HG03066 (cell line): ENCODE measurements around the gene TBCK.
"Not testable (repeated sequence)": the region's sequence is repeated elsewhere in the genome, so short reads cannot be mapped to it uniquely, and the experiment has no call there.

Experiments used
- ATAC-seq: cut with Tn5 transposase; IDR thresholded peaks from one replicate; pipeline ENCODE4 v1.9.1; 2021; ENCODE audit warnings: low read depth; ENCODE audit not compliant: unreplicated experiment

TBCK gene

DNA sequence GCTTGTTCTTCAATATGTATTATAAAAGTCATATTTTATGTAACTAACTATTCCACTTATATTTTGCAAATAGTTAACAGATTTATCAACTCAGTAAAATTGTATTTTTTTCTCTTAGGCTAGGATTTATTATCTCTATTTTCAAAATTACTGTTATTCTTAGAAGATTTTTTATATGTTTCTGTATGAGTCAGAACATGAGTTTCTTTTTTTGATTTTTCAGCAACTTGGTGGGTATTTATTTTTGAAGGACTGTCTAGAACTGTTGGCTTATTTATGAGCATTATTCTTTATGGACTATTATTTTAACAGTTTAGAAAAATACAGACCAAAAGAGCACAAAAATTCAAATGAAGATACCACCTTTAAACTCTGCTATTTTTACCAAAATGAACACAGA, 7.1 kb upstream of the TBCK start:
- ATAC-seq: no peak

GRCh38 chr4:106321814-106322213, 5.8 kb upstream of the TBCK start:
- ATAC-seq: not testable (repeated sequence)

- ATAC-seq: not testable (repeated sequence)
These were observed 5.2 kb upstream of the TBCK start for GRCh38 chr4:106321168-106321567.

DNA sequence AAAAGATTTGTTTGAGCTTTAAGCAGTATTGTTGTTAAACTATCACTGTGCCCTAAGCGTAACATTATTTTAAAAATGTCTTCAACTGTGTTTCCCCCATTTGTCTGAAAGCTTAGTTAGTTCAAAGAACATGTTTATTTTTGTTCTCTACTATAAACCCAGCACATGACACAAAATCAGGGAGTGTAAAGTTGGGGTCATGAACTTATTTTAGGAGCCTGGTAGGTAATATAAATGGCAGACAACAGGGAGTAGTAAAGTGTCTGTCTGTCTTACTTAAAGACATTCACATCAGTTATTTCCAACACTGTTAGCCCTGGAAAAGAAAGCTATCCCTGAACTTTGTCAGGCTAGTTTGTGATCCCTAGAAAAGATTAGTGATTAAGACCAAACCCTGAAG, 4.2 kb upstream of the TBCK start:
- no peak for ATAC-seq

- no peak for ATAC-seq
These were observed 2.5 kb upstream of the TBCK start for GRCh38 chr4:106318511-106318910.

- no peak for ATAC-seq
These were observed 1.8 kb upstream of the TBCK start for GRCh38 chr4:106317815-106318214.

- peak; percentile 5 for ATAC-seq
These were observed 882 bp upstream of the TBCK start for GRCh38 chr4:106316773-106317409.

DNA sequence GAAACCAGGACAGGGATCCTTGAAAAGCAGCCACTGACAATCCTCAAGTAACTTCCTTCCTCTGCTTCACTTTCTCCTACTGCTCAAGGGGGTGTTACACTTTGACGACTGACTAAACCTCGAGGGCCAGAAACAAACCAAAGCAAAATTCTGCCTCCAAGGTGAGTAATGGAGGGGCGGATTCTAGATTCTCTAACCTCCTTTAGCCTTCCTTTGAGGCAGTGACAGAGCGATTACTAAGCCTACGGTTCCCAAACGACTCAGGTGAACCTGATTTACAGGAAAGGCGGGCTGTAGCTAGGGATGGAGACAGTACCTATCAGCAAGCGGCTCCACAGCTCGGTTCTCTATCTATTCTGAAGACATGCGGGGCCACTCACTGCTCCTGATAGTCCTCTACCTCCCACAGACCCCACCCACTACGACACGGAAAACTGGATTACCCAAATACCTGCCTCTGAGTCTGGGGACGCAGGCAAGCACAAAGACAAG, 487 bp downstream of the TBCK start:
- peak; percentile 24 for ATAC-seq

- ATAC-seq: no peak
These were observed 1.0 kb downstream of the TBCK start for GRCh38 chr4:106314960-106315359.

DNA sequence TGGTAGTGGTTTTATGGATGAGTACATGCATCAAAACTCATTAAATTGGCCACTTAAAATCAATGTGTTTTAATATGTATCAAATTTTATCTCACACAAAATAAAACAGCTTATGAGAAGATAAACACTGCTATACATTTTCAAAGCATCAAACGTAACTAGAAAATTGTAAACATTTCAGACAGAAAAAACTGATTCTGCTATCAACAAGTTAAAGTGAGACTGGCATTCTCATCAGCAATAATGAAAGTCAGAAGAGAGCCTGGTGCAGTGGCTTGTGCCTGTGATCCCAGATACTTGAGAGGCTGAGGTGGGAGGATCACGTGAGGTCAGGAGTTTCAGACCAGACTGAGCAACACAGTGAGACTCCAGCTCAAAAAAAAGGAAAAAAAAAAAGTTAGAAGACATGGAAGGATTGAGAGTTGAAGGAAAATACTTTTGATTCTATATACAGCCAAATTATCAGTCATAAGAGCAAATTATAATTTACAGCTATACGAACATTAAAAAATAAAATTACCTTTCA, 2.9 kb downstream of the TBCK start:
- no peak for ATAC-seq

DNA sequence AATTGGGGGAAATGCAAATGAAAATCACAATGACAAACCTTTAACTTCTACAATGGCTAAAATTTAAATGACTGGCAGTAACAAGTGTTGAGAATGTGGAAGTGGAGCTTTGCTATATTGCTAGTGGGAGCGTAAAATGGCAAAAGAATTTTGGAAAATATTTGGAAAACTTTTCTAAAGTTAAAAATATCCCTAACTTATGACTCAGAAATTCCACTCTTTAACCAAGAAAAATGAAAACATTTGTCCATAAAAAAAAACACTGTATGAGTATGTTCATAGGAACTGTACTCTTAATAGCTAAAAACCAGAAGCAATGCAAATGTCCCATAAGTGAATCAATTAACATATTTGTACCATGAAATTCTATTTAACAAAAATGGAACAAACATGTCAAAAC, 3.6 kb downstream of the TBCK start:
- ATAC-seq: no peak

DNA sequence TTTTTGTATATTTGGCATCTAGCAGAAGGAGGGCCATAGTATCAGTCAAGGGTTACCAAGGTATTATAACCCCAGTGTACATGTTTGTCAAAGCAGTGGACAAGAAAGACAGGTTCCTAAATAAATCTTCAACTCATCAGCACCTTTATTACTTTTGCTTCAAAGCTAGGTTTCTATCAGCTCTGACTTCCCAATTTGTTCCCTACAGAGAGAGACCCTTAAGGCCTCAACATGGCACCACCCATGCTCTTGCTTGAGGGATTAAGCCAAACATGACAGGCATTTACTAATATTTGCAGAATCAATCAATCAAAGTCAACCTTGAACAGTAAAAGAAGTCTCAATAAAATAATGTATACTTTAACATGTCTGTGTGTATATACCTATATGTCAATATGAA, 9.4 kb downstream of the TBCK start:
- no peak for ATAC-seq

- ATAC-seq: no peak
These were observed 10.5 kb downstream of the TBCK start for GRCh38 chr4:106305435-106306055.

GRCh38 chr4:106304632-106305031, 11.4 kb downstream of the TBCK start:
- ATAC-seq: no peak

DNA sequence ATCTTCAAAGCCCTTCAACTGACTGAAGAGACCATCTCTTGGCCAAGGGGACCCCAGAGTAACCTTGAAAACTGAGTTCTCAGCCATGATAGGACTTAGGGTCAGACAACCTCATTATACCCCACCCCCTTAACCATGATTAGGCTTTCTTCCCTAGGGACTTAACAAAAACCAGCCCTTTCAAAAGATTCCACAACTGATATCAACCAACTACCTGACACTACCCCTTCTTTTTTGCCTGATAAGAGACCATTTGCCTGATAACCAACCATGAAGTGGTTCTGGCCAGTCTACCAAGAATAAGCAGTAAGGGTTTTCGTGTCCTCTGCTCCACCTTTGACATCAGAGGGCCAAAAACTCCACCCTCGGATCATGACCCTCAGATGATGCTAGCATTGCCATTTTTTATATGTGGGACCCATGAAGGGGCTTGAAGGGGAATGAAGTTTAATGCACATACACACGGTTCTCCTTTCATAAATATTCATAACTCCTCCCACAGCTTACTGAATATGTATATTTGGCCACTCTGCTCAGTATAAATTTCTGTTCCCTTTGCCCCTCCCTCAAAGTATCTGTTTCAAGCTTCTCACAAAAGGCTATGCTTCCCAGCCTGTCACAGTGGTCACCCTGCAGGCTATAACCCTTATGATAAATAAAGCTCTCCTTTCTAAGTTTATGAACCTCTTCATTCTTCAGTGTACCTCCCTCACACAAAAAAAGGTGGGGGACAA, 12.3 kb downstream of the TBCK start:
- ATAC-seq: no peak

- ATAC-seq: no peak
These were observed 14.0 kb downstream of the TBCK start for GRCh38 chr4:106302062-106302438.

GRCh38 chr4:106301393-106302061, 14.5 kb downstream of the TBCK start:
- no peak for ATAC-seq

DNA sequence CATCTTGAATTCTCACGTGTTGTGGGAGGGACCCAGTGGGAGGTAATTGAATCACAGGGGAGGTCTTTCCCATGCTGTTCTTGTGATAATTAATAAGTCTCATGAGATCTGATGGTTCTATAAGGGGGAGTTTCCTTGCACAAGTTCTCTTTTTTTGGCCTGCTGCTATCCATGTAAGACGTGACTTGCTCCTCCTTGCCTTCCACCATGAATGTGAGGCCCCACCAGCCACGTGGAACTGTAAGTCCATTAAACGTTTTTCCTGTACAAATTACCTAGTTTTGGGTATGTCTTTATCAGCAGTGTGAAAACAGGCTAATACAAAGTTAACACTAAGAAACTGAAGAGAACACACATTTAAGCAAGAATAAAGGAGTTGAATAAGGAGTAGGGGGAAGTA, 16.0 kb downstream of the TBCK start:
- no peak for ATAC-seq

GRCh38 chr4:106297245-106298035, 18.6 kb downstream of the TBCK start:
- ATAC-seq: no peak

DNA sequence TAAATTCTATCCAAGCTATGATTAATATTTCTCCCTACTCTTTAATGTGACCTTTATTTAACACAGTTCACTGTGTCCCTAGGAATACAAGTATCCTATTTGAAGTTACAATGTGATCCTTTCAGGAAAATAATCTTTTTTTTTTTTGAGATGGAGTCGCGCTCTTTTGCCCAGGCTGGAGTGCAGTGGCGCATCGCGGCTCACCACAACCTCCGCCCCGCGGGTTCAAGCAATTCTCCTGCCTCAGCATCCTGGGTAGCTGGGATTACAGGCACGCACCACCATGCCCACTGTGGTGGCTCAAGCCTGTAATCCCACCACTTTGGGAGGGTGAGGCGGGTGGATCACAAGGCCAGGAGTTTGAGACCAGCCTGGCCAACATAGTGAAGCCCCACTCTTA, 21.9 kb downstream of the TBCK start:
- ATAC-seq: no peak
